HG03196 (cell line): ENCODE measurements around the gene CCT8.
"Not testable (repeated sequence)": the region's sequence is repeated elsewhere in the genome, so short reads cannot be mapped to it uniquely, and the experiment has no call there.

Experiments used
- ATAC-seq: cut with Tn5 transposase; IDR thresholded peaks from one replicate; pipeline ENCODE4 v1.9.1; 2021; ENCODE audit not compliant: unreplicated experiment

Gene CCT8

GRCh38 chr21:29022166-29022565, 51.3 kb downstream of the CCT8 start:
- no peak for ATAC-seq

- peak; percentile 9 for ATAC-seq
These were observed 54.9 kb downstream of the CCT8 start for GRCh38 chr21:29018540-29018939.

GRCh38 chr21:29017639-29018237, 55.7 kb downstream of the CCT8 start:
- ATAC-seq, result no peak

GRCh38 chr21:29011236-29011635, 62.2 kb downstream of the CCT8 start:
- not testable (repeated sequence) for ATAC-seq

GRCh38 chr21:29008367-29008766, 65.1 kb downstream of the CCT8 start:
- ATAC-seq, result no peak

GRCh38 chr21:29007810-29008209, 65.6 kb downstream of the CCT8 start:
- ATAC-seq, result no peak

- no peak for ATAC-seq
These were observed 66.3 kb downstream of the CCT8 start for GRCh38 chr21:29007135-29007534.
